ENCODE measurements around the gene LIN9. TPM values are rescaled to one million over a fixed set of nuclear protein-coding genes. Genes with fewer than 3 reads are reported as not detected.

The LIN9 gene
- total and polyA plus RNA-seq, 2 of the 8 experiments (the other 6 are each of a cell fraction or from before 2014, with no cell fraction given) = 5.6 to 12.6 TPM

GRCh38 chr1:226222686-226223085 lies 86.3 kb downstream of the LIN9 start (continued):
- TF ChIP-seq CHD7 (IDR thresholded peaks at IDR 0.05; ENCODE audit: insufficient replicate concordance, low read length) (no peak), POLR2A (IDR thresholded peaks at IDR 0.05; ENCODE audit: control extremely low read depth in 1 of 2, low read depth in 2 of 2, low read length in 2 of 2) (no peak)

Measured in H1 (cell line).